Measurements from ENCODE around the gene HLTF.
A peak's percentile ranks its signal among the peaks of the same experiment; 100 is the strongest.

Gene HLTF

DNA sequence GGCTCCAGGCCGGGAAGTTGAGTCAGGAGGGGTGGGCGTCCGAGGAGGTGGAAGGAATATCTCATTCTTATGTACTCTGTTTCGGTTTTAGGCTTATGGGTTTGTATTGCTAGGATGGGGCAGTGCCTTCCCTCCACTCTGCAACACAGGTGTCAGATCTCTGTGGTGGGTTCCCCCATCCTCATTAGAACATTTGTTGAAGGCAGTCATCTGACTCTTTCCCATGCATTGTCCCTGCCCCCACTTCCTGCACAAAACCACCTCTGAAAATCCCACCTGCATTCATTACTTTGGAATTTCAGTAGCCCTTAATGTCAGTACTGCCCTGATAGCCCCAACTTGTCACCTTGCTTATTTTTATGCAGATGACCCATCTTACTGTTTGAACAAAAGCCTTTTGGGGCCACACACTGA lies 65.5 kb downstream of the HLTF start:
- DNase-seq (ENCODE audit: low read depth, low spot score): no peak

GRCh38 chr3:149020196-149020838 lies 66.0 kb downstream of the HLTF start:
- DNase-seq (ENCODE audit: low read depth, low spot score): no peak
- no peak overlapping the region for H3K27ac ChIP-seq

More for the DNA sequence above, 65.5 kb downstream of the HLTF start:
- H3K27ac ChIP-seq: no peak overlapping the region

- no peak for DNase-seq (ENCODE audit: low read depth, low spot score)
- H3K27ac ChIP-seq: no peak overlapping the region
Observed at GRCh38 chr3:149019580-149019979, 66.8 kb downstream of the HLTF start.

DNA sequence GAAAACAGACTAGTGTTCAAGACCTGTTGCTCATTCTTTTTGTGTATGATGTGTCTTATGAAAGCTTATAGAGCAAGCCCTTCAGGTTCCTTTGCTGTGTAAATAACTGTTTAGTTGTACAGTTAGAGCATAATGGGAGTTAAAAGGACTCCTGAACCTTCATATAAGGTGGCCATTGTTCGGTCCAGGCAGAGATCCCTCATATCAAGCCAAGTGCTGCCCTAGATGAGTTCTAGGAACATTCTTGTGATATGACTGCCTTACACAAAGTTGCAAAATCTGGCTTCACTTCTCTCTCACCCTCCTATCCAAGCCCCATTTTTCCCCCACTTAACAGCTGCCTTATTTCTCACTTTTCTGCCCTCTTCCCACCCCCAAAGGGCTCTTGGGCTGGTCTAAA lies 68.1 kb downstream of the HLTF start:
- no peak for DNase-seq (ENCODE audit: low read depth, low spot score)
- H3K27ac ChIP-seq: no peak overlapping the region

DNA sequence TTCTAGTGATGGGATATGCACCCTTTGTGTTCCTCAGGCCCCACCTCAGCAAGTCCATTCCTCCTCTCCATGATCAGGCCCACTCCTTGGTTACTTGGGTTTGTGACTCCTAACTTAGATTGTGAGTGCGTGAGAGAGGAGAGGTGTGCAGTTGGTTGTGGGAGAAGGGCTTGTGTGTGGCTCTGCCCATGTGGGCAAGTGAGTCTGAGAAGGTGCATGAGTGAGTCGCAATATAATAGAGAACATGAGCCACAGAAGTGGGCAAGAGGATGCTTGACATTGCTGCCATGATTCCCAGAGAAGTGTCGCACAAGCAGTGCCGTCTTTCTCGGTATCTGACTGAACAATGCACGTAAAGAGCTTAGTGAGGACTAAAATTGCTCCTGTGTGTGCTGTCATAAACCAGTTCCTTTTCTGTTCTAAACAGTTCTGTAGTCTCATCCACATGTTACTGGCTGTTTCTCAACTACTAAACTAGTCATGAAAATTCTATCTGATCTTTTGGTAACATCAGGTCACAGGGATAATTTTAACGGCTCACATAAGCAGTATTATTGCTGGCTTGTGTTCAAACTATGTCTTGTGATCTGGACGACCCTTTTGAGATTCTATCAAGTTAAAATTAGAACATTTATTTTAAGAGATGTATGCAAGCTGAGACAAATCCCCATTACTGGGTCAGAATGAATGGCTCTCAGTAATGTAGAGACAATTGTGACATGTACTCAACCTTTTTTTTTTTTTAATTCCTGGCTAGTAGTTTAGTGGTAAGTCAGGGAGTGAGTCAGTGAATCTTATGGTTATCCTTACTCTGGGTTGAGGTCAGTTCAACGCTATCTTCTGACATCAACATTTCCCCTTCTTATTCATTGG lies 69.4 kb downstream of the HLTF start:
- DNase-seq (ENCODE audit: low read depth, low spot score): peak; percentile 85
- peak overlapping the region; percentile 61 for H3K27ac ChIP-seq

DNA sequence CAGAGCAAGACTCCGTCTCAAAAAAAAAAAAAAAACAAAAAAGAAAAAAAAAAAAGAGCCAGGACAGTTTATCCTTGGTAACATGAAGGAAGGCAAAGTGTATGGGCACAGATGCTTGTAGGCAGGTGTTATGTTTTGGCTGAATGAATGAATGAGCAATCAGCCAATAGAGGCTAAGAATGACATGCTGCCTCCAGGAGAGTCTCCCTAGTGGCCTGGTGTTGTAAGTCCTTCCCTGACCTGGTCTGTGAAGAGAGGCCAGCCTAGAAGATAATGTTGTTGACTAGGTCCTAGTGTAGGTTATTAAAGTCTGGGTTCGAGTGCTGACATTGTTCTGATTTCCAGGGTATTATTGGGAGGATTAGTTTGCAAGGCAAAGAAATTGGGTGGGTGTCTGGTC lies 70.1 kb downstream of the HLTF start:
- no peak for DNase-seq (ENCODE audit: low read depth, low spot score)
- H3K27ac ChIP-seq: peak overlapping the region; percentile 61

DNA sequence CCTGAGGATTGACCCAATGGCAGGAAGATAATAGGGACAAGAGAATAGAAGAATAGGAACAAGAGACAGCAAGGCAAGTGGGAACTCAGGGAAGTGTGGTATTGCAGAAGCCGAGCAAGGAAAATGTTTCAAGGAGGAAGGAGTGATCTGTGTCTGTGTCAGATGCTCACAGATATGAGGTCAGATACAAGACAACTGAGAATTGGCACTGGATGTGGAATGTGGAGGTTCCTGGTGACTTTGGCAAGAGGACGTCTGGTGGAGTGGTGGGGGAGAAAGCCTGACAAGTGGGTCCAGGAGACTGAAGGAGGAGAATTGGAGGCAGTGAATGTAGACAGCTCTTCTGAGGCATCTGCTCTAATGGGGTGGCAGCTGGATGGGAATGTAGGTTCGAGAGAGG lies 70.9 kb downstream of the HLTF start:
- no peak for DNase-seq (ENCODE audit: low read depth, low spot score)
- no peak overlapping the region for H3K27ac ChIP-seq

DNA sequence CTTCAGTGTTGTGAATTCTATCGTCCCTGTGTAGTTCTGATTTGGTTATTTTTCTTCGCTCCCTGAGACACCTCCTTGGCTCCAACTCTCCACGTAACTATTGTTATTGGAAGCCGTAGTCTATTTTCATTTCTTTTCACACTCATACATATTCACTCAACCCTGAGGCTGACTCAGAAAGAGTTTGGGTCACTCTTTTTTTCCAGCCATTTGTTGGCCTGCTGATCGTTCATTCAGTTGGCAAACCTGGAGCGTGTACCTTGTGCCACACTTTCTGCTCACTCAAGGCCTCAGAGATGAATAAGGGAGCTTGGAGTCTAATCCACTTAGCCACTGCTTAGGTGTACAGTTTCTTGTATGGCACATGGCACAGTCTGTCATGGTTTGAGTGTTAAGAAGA lies 72.6 kb downstream of the HLTF start:
- no peak for DNase-seq (ENCODE audit: low read depth, low spot score)
- no peak overlapping the region for H3K27ac ChIP-seq

GRCh38 chr3:149011676-149012075 lies 74.7 kb downstream of the HLTF start:
- DNase-seq (ENCODE audit: low read depth, low spot score): no peak
- no peak overlapping the region for H3K27ac ChIP-seq

DNA sequence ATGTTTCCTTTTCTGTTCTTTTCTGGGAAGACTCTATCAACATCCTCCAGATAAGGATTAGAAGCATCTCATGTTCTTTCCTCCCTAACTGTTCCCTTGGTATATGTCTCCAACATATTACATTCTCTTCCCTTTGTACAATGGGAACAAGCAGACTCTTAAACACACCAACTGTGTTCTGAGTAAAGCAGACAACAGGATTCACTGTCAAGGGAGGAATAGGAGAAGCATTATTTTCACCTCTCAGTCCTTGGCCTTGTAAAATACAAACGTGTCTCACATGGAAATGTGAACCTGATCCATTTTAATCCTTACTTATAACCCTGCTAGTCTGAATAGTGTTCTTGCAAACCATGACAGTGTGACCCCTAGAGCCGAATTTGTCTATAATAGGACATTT lies 75.4 kb downstream of the HLTF start:
- H3K27ac ChIP-seq: no peak overlapping the region
- DNase-seq (ENCODE audit: low read depth, low spot score): no peak

DNA sequence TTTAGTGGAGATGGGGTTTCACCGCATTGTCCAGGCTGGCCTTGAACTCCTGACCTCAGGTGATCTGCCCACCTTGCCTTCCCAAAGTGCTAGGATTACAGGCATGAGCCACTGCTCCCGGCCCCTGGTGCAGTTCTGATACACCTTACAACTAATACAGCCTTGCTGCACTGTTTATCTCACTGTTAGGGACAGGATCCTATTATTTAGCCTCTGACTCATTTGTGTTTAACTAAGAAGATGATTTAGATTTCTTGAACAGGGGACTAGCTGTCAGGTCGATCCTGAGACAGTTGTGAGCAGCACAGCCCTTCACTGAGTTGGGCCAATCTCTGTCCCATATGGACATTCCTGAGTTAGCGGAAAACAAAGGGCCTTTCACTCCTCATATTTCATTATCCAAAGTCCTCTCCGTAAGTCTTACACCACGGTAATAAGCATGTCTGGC lies 75.8 kb downstream of the HLTF start:
- H3K27ac ChIP-seq: no peak overlapping the region
- no peak for DNase-seq (ENCODE audit: low read depth, low spot score)

DNA sequence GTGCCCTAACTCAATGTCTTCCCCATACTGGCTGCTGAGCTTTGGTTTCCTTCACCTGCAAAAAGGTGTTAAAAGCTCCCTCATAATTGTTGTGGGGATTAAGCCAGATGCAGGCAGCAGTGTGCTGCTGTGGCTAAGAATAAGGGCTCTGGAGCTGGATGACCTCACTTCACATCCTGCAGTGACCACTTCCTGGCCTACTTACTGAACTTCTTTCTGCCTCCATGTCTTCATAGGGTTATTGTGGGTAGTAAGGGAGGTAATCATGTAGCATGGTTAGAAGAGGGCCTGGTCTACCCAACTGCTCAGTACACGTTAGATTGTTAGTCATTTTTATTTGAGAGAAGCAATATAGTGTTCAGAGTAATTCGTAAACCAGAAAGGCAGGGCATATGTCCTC lies 76.6 kb downstream of the HLTF start:
- no peak overlapping the region for H3K27ac ChIP-seq
- DNase-seq (ENCODE audit: low read depth, low spot score): no peak

DNA sequence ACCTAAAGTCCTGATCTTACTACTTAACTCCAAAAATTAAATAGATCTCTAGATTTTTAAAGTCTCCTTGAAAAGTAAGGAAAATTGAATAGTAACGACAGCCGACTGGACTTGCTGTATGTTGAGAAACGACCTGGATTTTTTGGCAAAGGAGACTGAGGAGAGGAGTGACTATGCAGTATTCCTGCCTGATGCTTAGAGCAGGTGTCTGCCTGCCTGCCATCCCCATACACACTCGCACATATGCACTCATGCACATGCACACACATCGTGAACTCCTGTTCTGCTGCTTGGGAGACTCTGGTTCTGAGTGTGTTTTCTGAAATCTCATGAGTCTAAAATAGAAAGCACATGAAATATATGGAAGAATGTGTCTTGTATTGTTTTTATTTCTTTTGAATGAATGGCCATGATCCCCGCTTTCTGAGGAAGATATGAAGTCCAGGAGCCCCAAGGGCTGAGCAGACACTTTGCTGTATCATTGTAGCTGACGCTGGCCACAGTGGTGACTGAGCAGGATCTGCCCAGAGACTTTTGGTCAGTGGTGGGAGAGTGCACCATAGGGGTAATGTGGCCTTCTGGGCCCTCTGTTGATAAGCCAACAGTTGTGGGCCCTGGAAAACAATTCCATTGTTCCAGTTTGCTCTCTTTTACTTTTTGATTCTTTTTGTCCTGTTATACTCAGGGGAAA lies 78.6 kb downstream of the HLTF start:
- no peak for DNase-seq (ENCODE audit: low read depth, low spot score)
- no peak overlapping the region for H3K27ac ChIP-seq

DNA sequence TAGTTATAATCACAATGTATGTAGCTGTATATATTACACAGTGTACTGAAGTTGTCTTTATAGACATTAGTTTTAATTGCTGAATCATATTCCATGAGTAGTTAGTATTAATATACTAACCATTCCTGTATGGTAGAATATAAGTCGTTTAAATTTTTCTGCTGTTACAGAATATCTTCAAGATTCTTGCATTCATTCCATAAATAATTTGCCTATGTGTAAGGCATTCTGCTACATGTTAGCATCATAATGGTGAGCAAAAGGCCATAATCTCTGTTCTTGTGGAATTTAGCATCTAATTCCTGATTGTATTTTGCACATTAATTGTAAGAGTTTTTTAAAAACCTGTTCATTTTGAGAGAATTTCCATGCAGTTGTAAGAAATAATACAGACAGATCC lies 80.9 kb downstream of the HLTF start:
- no peak overlapping the region for H3K27ac ChIP-seq
- DNase-seq (ENCODE audit: low read depth, low spot score): no peak

DNA sequence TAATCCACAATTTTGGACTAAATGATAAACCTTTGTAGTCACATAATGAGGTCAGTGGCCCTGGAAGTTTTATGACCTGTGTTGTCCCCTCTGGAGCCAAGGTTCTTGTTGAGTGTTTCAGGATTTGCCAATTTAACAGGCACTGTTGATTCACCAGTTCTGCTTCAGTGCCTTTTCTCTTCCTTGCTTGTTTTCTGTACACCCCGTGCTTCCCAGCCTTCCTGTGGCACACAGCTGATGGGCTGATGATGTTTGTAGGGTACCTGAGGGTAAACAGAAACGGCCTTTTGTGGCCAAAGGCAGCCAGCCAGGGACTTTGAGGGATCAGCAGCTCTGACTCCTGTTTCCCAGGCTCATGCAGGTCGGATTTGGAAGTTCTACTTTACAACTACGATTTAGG lies 81.7 kb downstream of the HLTF start:
- no peak overlapping the region for H3K27ac ChIP-seq
- no peak for DNase-seq (ENCODE audit: low read depth, low spot score)

DNA sequence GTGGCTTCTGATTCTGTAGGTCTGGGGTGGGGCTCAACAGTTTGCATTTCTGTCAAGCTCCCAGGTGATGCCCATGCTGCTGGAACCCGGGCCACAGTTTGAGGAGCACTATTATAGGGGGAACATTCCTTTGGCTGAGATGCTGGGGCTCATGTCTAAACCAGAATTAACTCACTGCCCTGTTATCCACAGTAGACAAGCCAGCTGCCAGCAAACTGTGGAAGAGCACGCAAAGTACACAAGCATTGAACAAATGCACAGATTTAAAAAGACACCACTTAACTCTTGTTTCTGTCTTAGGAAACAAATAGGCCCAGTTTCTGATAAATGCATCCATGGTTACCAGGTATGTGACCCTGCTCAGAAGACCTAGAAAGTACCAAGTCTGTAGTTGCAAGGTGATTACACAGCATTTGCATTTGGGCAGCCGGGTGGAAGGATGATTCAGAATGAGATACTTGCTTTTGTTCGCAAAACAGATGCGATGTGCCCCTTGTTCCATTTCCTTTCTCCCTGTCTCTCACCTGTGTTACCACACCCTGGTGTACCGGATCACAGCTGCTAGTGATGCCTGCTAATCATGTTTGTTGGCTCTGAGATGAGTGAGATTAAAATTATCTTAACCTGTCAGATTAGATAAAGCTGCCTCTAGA lies 82.6 kb downstream of the HLTF start:
- H3K27ac ChIP-seq: peak overlapping the region; percentile 19
- DNase-seq (ENCODE audit: low read depth, low spot score): no peak

DNA sequence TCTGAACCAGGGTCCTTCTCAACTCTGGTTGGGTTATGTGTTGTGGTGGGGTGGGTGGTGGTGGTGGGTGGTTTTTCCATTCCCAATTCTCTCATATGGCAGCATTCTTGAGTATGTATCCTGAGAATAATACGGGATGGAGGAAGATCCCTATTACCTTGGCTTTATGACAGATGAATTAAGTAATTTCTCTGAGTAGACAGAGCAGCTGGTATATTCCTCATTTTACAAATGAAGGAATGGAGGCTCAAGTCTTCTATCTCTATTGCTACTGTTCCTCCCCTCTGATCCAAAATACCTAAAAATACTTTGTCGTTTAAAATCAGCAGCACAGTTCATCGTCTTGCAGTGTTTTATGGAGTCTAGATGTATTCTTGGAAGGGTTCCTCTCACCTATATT lies 84.6 kb downstream of the HLTF start:
- H3K27ac ChIP-seq: no peak overlapping the region
- DNase-seq (ENCODE audit: low read depth, low spot score): no peak

GRCh38 chr3:149000206-149000745 lies 86.1 kb downstream of the HLTF start:
- H3K27ac ChIP-seq: no peak overlapping the region

GRCh38 chr3:148999806-149000205 lies 86.5 kb downstream of the HLTF start:
- no peak for DNase-seq (ENCODE audit: low read depth, low spot score)

More at GRCh38 chr3:149000206-149000745, 86.1 kb downstream of the HLTF start:
- DNase-seq (ENCODE audit: low read depth, low spot score): no peak

DNA sequence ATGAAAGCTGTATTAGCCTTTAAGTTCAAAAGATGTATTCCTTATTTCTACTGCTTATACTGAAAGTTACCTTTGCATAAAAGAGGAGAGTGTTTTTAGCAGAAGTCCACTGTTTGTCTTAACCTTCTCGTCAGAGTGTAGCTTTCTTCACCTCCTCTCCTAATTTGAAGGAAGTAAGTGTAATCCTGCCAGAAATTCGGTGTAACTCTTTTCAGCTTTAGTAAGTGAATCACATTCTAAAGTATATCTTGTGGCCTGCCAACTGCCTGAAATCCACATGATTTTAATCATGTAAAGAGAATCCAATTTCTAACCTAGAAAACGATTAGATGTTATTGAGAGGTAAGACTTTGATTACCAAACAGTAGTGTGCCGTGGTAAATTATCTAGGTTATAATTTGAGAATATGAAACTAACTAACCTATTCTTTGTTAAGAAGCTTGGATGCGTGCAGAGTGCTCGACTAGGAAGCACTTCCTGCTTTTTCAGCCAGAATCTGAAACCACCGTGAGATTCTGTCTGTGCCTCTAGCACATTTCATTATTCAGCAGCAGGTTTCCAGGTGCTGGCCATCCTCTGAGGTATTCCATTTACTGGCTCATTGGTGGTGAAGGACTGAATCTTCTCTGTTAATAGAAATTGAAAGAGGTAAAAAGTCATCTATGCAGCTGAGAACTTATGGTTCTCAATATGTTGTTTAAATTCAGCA lies 87.5 kb downstream of the HLTF start:
- peak overlapping the region; percentile 14 for H3K27ac ChIP-seq
- no peak for DNase-seq (ENCODE audit: low read depth, low spot score)

More at GRCh38 chr3:148999806-149000205, 86.5 kb downstream of the HLTF start:
- no peak overlapping the region for H3K27ac ChIP-seq

Data from epithelial cell of prostate (primary cell).